ENCODE data around the gene USP6NL. TPM values are rescaled to one million over a fixed set of nuclear protein-coding genes. Genes with fewer than 3 reads are reported as not detected.

Gene USP6NL
- polyA plus RNA-seq, 1 of the 3 experiments (the other 2 are of a cell fraction) = 8.9 TPM

DNA sequence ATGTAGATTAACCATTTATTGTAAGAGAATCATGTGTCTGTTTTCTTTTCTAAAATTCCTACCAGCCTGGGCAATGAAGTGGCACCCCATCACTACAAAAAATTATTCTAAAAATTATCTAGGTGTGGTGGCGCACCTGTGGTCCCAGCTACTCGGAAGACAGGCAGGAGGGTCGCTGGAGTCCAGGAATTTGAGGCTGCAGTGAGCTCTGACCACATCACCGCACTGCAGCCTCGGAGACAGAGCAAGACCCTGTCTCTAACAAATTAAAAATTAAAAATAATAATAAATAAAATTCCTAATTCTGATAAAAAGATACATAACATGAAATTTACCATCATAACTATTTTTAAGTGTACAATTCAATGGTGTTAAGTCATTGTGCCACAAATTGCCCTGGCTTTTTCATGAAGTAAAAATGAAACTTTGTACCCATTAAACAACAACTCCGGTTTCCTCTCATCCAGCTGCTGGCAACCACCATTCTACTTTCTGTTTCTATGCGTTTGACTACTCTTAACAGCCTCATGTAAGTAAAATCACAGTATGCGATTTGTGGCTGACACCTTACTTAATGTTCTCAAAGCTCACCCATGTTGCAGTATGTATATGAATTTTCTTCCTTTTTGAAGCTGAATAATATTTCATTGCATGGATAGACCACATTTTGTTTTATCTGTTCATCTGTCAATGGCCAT, 20.6 kb upstream of the USP6NL start:
- H3K4me3 ChIP-seq (ENCODE audit: low read depth in 2 of 2, low read length in 1 of 2) = no peak overlapping the region
- H3K36me3 ChIP-seq (replicated peaks in 1 of 2; ENCODE audit: control insufficient read depth in 1 of 2, insufficient read depth in 2 of 2, low read length in 1 of 2) = no peaks in the 10 kb centered on the region
- H3K4me2 ChIP-seq = no peak overlapping the region
- no peak overlapping the region for H3K9ac ChIP-seq
- H3K9me3 ChIP-seq = no peaks in the 10 kb centered on the region; the same call in 1 of the 2 replicates
- H3K79me2 ChIP-seq (ENCODE audit: insufficient read depth) = no peaks in the 10 kb centered on the region
- no peaks in the 10 kb centered on the region for H4K20me1 ChIP-seq (ENCODE audit: insufficient read depth)
- no peaks in the 10 kb centered on the region for H3K9me2 ChIP-seq
- ChIA-PET POLR2A (no interaction called here), CTCF (interaction anchor here (0.9 kb wide), 1 partner anchor 29 kb away, joined by 3 read pairs; no protein-coding TSS in a partner anchor)
- no peak overlapping the region for H3K27ac ChIP-seq (ENCODE audit: low read depth in 2 of 2, low read length in 1 of 2)
- TF ChIP-seq RAD21 (IDR thresholded peaks at IDR 0.05; ENCODE audit: low read length) (no peak), SIN3A (IDR thresholded peaks at IDR 0.05; ENCODE audit: borderline replicate concordance, low read depth, low read length) (no peak), NFIC (IDR thresholded peaks at IDR 0.05; ENCODE audit: borderline replicate concordance) (no peak), SMC3 (IDR thresholded peaks at IDR 0.05; ENCODE audit: low read depth, low read length) (no peak), FOXJ3 (CRISPR knock-in tag; IDR thresholded peaks at IDR 0.05) (no peak)
- TF ChIP-seq, protein P1, sequence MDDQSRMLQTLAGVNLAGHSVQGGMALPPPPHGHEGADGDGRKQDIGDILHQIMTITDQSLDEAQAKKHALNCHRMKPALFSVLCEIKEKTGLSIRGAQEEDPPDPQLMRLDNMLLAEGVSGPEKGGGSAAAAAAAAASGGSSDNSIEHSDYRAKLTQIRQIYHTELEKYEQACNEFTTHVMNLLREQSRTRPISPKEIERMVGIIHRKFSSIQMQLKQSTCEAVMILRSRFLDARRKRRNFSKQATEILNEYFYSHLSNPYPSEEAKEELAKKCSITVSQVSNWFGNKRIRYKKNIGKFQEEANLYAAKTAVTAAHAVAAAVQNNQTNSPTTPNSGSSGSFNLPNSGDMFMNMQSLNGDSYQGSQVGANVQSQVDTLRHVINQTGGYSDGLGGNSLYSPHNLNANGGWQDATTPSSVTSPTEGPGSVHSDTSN (IDR thresholded peaks at IDR 0.05) = no peak
- TF ChIP-seq, protein P2, sequence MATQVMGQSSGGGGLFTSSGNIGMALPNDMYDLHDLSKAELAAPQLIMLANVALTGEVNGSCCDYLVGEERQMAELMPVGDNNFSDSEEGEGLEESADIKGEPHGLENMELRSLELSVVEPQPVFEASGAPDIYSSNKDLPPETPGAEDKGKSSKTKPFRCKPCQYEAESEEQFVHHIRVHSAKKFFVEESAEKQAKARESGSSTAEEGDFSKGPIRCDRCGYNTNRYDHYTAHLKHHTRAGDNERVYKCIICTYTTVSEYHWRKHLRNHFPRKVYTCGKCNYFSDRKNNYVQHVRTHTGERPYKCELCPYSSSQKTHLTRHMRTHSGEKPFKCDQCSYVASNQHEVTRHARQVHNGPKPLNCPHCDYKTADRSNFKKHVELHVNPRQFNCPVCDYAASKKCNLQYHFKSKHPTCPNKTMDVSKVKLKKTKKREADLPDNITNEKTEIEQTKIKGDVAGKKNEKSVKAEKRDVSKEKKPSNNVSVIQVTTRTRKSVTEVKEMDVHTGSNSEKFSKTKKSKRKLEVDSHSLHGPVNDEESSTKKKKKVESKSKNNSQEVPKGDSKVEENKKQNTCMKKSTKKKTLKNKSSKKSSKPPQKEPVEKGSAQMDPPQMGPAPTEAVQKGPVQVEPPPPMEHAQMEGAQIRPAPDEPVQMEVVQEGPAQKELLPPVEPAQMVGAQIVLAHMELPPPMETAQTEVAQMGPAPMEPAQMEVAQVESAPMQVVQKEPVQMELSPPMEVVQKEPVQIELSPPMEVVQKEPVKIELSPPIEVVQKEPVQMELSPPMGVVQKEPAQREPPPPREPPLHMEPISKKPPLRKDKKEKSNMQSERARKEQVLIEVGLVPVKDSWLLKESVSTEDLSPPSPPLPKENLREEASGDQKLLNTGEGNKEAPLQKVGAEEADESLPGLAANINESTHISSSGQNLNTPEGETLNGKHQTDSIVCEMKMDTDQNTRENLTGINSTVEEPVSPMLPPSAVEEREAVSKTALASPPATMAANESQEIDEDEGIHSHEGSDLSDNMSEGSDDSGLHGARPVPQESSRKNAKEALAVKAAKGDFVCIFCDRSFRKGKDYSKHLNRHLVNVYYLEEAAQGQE (IDR thresholded peaks at IDR 0.05; ENCODE audit: low read depth, low read length) = no peak
- TF ChIP-seq, protein P3, sequence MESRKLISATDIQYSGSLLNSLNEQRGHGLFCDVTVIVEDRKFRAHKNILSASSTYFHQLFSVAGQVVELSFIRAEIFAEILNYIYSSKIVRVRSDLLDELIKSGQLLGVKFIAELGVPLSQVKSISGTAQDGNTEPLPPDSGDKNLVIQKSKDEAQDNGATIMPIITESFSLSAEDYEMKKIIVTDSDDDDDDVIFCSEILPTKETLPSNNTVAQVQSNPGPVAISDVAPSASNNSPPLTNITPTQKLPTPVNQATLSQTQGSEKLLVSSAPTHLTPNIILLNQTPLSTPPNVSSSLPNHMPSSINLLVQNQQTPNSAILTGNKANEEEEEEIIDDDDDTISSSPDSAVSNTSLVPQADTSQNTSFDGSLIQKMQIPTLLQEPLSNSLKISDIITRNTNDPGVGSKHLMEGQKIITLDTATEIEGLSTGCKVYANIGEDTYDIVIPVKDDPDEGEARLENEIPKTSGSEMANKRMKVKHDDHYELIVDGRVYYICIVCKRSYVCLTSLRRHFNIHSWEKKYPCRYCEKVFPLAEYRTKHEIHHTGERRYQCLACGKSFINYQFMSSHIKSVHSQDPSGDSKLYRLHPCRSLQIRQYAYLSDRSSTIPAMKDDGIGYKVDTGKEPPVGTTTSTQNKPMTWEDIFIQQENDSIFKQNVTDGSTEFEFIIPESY (IDR thresholded peaks at IDR 0.05; ENCODE audit: borderline replicate concordance, low read depth) = no peak
- TF ChIP-seq, protein P4, sequence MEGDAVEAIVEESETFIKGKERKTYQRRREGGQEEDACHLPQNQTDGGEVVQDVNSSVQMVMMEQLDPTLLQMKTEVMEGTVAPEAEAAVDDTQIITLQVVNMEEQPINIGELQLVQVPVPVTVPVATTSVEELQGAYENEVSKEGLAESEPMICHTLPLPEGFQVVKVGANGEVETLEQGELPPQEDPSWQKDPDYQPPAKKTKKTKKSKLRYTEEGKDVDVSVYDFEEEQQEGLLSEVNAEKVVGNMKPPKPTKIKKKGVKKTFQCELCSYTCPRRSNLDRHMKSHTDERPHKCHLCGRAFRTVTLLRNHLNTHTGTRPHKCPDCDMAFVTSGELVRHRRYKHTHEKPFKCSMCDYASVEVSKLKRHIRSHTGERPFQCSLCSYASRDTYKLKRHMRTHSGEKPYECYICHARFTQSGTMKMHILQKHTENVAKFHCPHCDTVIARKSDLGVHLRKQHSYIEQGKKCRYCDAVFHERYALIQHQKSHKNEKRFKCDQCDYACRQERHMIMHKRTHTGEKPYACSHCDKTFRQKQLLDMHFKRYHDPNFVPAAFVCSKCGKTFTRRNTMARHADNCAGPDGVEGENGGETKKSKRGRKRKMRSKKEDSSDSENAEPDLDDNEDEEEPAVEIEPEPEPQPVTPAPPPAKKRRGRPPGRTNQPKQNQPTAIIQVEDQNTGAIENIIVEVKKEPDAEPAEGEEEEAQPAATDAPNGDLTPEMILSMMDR (IDR thresholded peaks at IDR 0.05) = no peak
- H3F3A ChIP-seq (replicated peaks; ENCODE audit: insufficient read depth) = no peaks in the 10 kb centered on the region
- no peak for DNase-seq
- 73% methylated on average over 8 of the region's 8 CpGs for WGBS (ENCODE audit: low lambda C conversion rate)
- no peaks in the 10 kb centered on the region for H3K27me3 ChIP-seq (ENCODE audit: insufficient read depth)
- no peaks in the 10 kb centered on the region for H3K4me1 ChIP-seq (ENCODE audit: control insufficient read depth in 1 of 2, insufficient read depth in 2 of 2, low read depth in 1 of 2, low read length in 1 of 2)
- no peak overlapping the region for H2AFZ ChIP-seq (ENCODE audit: low read depth)
